Left kidney (tissue), 1 donor: ENCODE data around the gene EXOSC10. TPM values are rescaled to one million over a fixed set of nuclear protein-coding genes. Genes with fewer than 3 reads are reported as not detected.

ENCODE experiments used
- polyA plus RNA-seq: library from polyadenylated mRNA; unstranded; fragments of 120-200 nt; gene quantifications from one replicate; pipeline ENCODE4 v1.2.1, GENCODE V29; 2013; ENCODE audit not compliant: insufficient read length

Gene EXOSC10
- polyA plus RNA-seq, 1 donor: 114 TPM

Other genes starting within 250 kb of the EXOSC10 start
- gene TARDBP, start 87.2 kb downstream of the EXOSC10 start, polyA plus RNA-seq: 370 TPM
- 12.8 TPM for gene MASP2, start 52.6 kb downstream of the EXOSC10 start, polyA plus RNA-seq
- 41.3 TPM for gene SRM, start 39.9 kb downstream of the EXOSC10 start, polyA plus RNA-seq
- 0.10 TPM for gene ANGPTL7, start 89.5 kb upstream of the EXOSC10 start, polyA plus RNA-seq
- gene MTOR, start 162.7 kb upstream of the EXOSC10 start, polyA plus RNA-seq: 56.6 TPM
- gene UBIAD1, start 173.3 kb upstream of the EXOSC10 start, polyA plus RNA-seq: 16.4 TPM